Neural cell (in vitro differentiated cells): Measurements from ENCODE around the gene PNLIPRP2. TPM values are rescaled to one million over a fixed set of nuclear protein-coding genes. Genes with fewer than 3 reads are reported as not detected.

Experiments used
- H2AFZ ChIP-seq: fragments of 200-600, 300-800 bp; sonication (generic), shearing (Covaris generic); 2 replicates; pipeline ENCODE4 v1.6.0; 2014; ENCODE audit warnings: low read depth, mild to moderate bottlenecking, antibody characterized with exemption, low read length, moderate library complexity
- H3F3A ChIP-seq: fragments of 200-600 bp; shearing (Covaris generic); 2 replicates; pipeline ENCODE4 v1.6.1; 2016; ENCODE audit warnings: mild to moderate bottlenecking, moderate library complexity, mixed read lengths, antibody characterized with exemption, low read length; ENCODE audit not compliant: insufficient read depth, poor library complexity, severe bottlenecking
- H3K27ac ChIP-seq: fragments of 200-600, 300-800 bp; sonication (generic), shearing (Covaris generic); 2 replicates; pipeline ENCODE4 v1.5.1; 2014; ENCODE audit warnings: mild to moderate bottlenecking, low read length, moderate library complexity
- H3K27me3 ChIP-seq: fragments of 300-800, 200-600 bp; sonication (generic), shearing (Covaris generic); 2 replicates; pipeline ENCODE4 v1.6.0; 2014; ENCODE audit warnings: mild to moderate bottlenecking, low read depth, low read length, moderate library complexity; ENCODE audit not compliant: insufficient read depth
- H3K36me3 ChIP-seq: fragments of 300-800, 200-600 bp; sonication (generic), shearing (Covaris generic); 2 replicates; pipeline ENCODE4 v1.5.1; 2014; ENCODE audit warnings: mild to moderate bottlenecking, antibody characterized with exemption, low read length, moderate library complexity; ENCODE audit not compliant: insufficient read depth
- H3K4me2 ChIP-seq: fragments of 300-800, 200-600 bp; sonication (generic), shearing (Covaris generic); 2 replicates; pipeline ENCODE4 v1.6.0; 2014; ENCODE audit warnings: mild to moderate bottlenecking, low read length
- H3K4me3 ChIP-seq: fragments of 300-800, 200-600 bp; sonication (generic), shearing (Covaris generic); 2 replicates; pipeline ENCODE4 v1.5.1; 2014; ENCODE audit warnings: mild to moderate bottlenecking, low read length, moderate library complexity
- H3K79me2 ChIP-seq: fragments of 200-600 bp; shearing (Covaris generic); replicated peaks from 2 replicates; pipeline ENCODE4 v1.6.0; 2014; ENCODE audit warnings: mild to moderate bottlenecking, low read length, moderate library complexity; ENCODE audit not compliant: insufficient read depth
- H3K9ac ChIP-seq: fragments of 300-800, 200-600 bp; sonication (generic), shearing (Covaris generic); 2 replicates; pipeline ENCODE4 v1.6.1; 2016; ENCODE audit warnings: mild to moderate bottlenecking, low read length, mixed read lengths
- H3K9me2 ChIP-seq: fragments of 200-600 bp; shearing (Covaris generic); 2 replicates; pipeline ENCODE4 v1.6.1; 2016; ENCODE audit warnings: mild to moderate bottlenecking, low read length, mixed read lengths; ENCODE audit not compliant: insufficient read depth
- H3K9me3 ChIP-seq: fragments of 200-600, 300-800 bp; sonication (generic), shearing (Covaris generic); 2 replicates; pipeline ENCODE4 v1.6.1; 2016; ENCODE audit warnings: mild to moderate bottlenecking, mixed run types, low read length, moderate library complexity, mixed read lengths
- H4K20me1 ChIP-seq: fragments of 200-600 bp; shearing (Covaris generic); 2 replicates; pipeline ENCODE4 v1.6.1; 2016; ENCODE audit warnings: mild to moderate bottlenecking, mixed run types; ENCODE audit not compliant: insufficient read depth
- CTCF ChIP-seq: fragments of 450-650 bp; IDR thresholded peaks from 2 replicates; pipeline ENCODE4 v1.5.1; 2014; ENCODE audit warnings: antibody characterized with exemption, mild to moderate bottlenecking, moderate library complexity; ENCODE audit not compliant: poor library complexity, severe bottlenecking
- EP300 ChIP-seq: fragments of 450-650 bp; conservative IDR thresholded peaks from 2 replicates; pipeline ENCODE4 v1.6.1; 2014; ENCODE audit warnings: antibody characterized with exemption, mild to moderate bottlenecking, moderate library complexity; ENCODE audit not compliant: poor library complexity, severe bottlenecking
- EZH2 ChIP-seq: fragments of 200-600, 300-800 bp; shearing (Covaris generic), sonication (generic); IDR thresholded peaks from 2 replicates; pipeline ENCODE4 v1.6.1; 2014; ENCODE audit warnings: antibody characterized with exemption, low read length, borderline replicate concordance, mild to moderate bottlenecking; ENCODE audit not compliant: insufficient read depth, poor library complexity, severe bottlenecking
- MXI1 ChIP-seq: fragments of 450-650 bp; conservative IDR thresholded peaks from 2 replicates; pipeline ENCODE4 v1.6.1; 2014; ENCODE audit warnings: antibody characterized with exemption, mild to moderate bottlenecking; ENCODE audit not compliant: poor library complexity, severe bottlenecking
- POLR2AphosphoS5 ChIP-seq: IDR thresholded peaks from 2 replicates; pipeline ENCODE4 v1.6.1; 2012
- RAD21 ChIP-seq: fragments of 450-650 bp; conservative IDR thresholded peaks from 2 replicates; pipeline ENCODE4 v1.6.1; 2014; ENCODE audit warnings: antibody characterized with exemption, mild to moderate bottlenecking, moderate library complexity
- REST ChIP-seq: IDR thresholded peaks from 2 replicates; pipeline ENCODE4 v1.6.1; 2012; ENCODE audit warnings: borderline replicate concordance
- SMC3 ChIP-seq: fragments of 450-650 bp; conservative IDR thresholded peaks from 2 replicates; pipeline ENCODE4 v1.6.1; 2014; ENCODE audit warnings: antibody characterized with exemption, mild to moderate bottlenecking, moderate library complexity; ENCODE audit not compliant: poor library complexity
- TAF1 ChIP-seq: IDR thresholded peaks from 2 replicates; pipeline ENCODE4 v1.6.1; 2012; ENCODE audit warnings: low read depth
- polyA plus RNA-seq: library from polyadenylated mRNA; depleted of rRNA; stranded (reverse); fragments of >200 nt; gene quantifications from 2 replicates; pipeline ENCODE4 v1.2.3, GENCODE V29; 2014

Gene PNLIPRP2
- polyA plus RNA-seq, 1 donor from 2014 or later = not detected

DNA sequence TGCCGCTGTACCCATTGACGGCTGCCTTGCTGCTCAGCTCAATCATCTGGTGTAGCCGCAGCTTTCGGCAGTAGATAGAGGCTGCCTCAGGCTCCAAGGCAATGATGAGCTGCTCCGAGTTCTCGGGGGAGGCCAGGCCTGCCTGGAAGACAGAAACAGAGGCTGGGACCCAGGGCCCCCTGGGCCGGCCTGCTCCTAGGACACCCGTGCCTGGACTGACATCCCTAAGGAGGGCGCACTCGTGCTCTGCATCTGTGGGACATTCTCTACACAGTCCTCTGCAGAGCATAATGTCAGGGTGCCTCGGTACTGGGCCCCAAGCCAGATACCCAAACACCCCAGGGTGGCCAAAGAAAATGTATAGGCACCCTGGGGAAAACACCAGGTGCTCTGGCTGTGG, 63.1 kb downstream of the PNLIPRP2 start:
- Histone ChIP-seq H3K27ac (no peak overlapping the region), H3K9me2 (no peaks in the 10 kb centered on the region), H3K9ac (no peak overlapping the region), H2AFZ (no peak overlapping the region), H3K27me3 (no peaks in the 10 kb centered on the region), H3K4me2 (no peak overlapping the region), H3K9me3 (no peaks in the 10 kb centered on the region), H3K4me3 (no peak overlapping the region), H3K79me2 (no peaks in the 10 kb centered on the region), H4K20me1 (no peaks in the 10 kb centered on the region), H3F3A (no peaks in the 10 kb centered on the region), H3K36me3 (no peaks in the 10 kb centered on the region)
- no peak for TF ChIP-seq EP300
- TF ChIP-seq CTCF = no peak
- no peak for TF ChIP-seq REST
- no peak for TF ChIP-seq RAD21
- TF ChIP-seq SMC3 = no peak
- no peak for TF ChIP-seq EZH2
- TF ChIP-seq TAF1 = no peak
- TF ChIP-seq POLR2AphosphoS5 = no peak
- no peak for TF ChIP-seq MXI1

GRCh38 chr10:116684781-116685180, 64.0 kb downstream of the PNLIPRP2 start:
- H3K79me2 ChIP-seq = no peaks in the 10 kb centered on the region
- no peak for TF ChIP-seq RAD21
- no peak for TF ChIP-seq SMC3
- TF ChIP-seq TAF1 = no peak
- no peak for TF ChIP-seq REST
- TF ChIP-seq POLR2AphosphoS5 = no peak
- no peak for TF ChIP-seq MXI1

More at GRCh38 chr10:116684781-116685180, 64.0 kb downstream of the PNLIPRP2 start:
- no peaks in the 10 kb centered on the region for H4K20me1 ChIP-seq
- no peak overlapping the region for H3K4me3 ChIP-seq
- no peak overlapping the region for H3K27ac ChIP-seq
- H3K9me3 ChIP-seq = no peaks in the 10 kb centered on the region
- no peak overlapping the region for H3K9ac ChIP-seq
- no peaks in the 10 kb centered on the region for H3K27me3 ChIP-seq
- H3K36me3 ChIP-seq = no peaks in the 10 kb centered on the region
- H3F3A ChIP-seq = no peaks in the 10 kb centered on the region
- H3K9me2 ChIP-seq = no peaks in the 10 kb centered on the region
- no peak overlapping the region for H2AFZ ChIP-seq
- H3K4me2 ChIP-seq = no peak overlapping the region
